WTC11 (cell line): ENCODE measurements around the gene DNAJC6.

Experiments used
- FOXJ3 ChIP-seq: sonication (generic); formaldehyde crosslinking; IDR thresholded peaks from 2 replicates; pipeline ENCODE4 v1.9.0; 2021; ENCODE audit warnings: missing genetic modification reagents, mild to moderate bottlenecking, borderline replicate concordance
- HMGA2 ChIP-seq: fragments of 250-450 bp; sonication (Bioruptor Pico); IDR thresholded peaks from 2 replicates; pipeline ENCODE4 v1.4.0; 2021; ENCODE audit warnings: mild to moderate bottlenecking, moderate library complexity
- IRF1 ChIP-seq: sonication (generic); formaldehyde crosslinking; IDR thresholded peaks from 2 replicates; pipeline ENCODE4 v1.8.0; 2023; ENCODE audit warnings: missing genetic modification reagents
- NFE2L1 ChIP-seq: sonication (generic); formaldehyde crosslinking; IDR thresholded peaks from 2 replicates; pipeline ENCODE4 v1.8.1; 2023; ENCODE audit warnings: missing genetic modification reagents
- RELA ChIP-seq: sonication (generic); formaldehyde crosslinking; IDR thresholded peaks from 2 replicates; pipeline ENCODE4 v1.8.1; 2022; ENCODE audit warnings: missing genetic modification reagents, mild to moderate bottlenecking, borderline replicate concordance
- SP1 ChIP-seq: sonication (generic); formaldehyde crosslinking; conservative IDR thresholded peaks from 2 replicates; pipeline ENCODE4 v1.8.1; 2022; ENCODE audit warnings: missing genetic modification reagents
- TF ChIP-seq, protein P1 (sequence below): sonication (generic); formaldehyde crosslinking; IDR thresholded peaks from 2 replicates; pipeline ENCODE4 v1.8.1; 2023; ENCODE audit warnings: mild to moderate bottlenecking, missing genetic modification reagents, moderate library complexity
- TF ChIP-seq, protein P2 (sequence below): fragments of 200-600 bp; IDR thresholded peaks from 2 replicates; pipeline ENCODE4 v1.8.0; 2022; ENCODE audit warnings: antibody characterized with exemption
- TF ChIP-seq, protein P3 (sequence below): sonication (generic); formaldehyde crosslinking; IDR thresholded peaks from 2 replicates; pipeline ENCODE4 v1.8.0; 2022; ENCODE audit warnings: mild to moderate bottlenecking, missing genetic modification reagents

DNA sequence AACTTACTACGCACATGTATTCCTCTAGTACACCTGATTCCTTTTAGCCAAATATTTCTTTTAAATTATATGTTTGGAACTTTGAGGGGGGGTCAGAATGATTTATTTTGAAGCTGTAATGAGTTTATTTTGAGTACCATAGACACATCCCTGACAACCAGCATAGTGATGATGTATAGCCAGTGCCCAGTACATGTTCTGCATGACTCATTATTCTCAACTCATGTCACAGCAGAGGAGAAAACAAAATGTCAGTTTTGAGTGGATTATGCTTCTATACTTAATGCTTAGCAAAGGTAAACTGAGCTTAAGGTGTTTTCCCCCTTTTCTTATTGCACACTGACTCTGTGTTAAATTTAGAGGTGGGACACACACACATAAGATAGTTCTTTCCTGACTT is 88.7 kb downstream of the DNAJC6 start:
- TF ChIP-seq, protein P1, sequence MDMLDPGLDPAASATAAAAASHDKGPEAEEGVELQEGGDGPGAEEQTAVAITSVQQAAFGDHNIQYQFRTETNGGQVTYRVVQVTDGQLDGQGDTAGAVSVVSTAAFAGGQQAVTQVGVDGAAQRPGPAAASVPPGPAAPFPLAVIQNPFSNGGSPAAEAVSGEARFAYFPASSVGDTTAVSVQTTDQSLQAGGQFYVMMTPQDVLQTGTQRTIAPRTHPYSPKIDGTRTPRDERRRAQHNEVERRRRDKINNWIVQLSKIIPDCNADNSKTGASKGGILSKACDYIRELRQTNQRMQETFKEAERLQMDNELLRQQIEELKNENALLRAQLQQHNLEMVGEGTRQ (CRISPR knock-in tag), result no peak
- TF ChIP-seq HMGA2 (CRISPR knock-in tag), result no peak
- no peak for TF ChIP-seq RELA
- TF ChIP-seq SP1, result no peak
- TF ChIP-seq, protein P2, sequence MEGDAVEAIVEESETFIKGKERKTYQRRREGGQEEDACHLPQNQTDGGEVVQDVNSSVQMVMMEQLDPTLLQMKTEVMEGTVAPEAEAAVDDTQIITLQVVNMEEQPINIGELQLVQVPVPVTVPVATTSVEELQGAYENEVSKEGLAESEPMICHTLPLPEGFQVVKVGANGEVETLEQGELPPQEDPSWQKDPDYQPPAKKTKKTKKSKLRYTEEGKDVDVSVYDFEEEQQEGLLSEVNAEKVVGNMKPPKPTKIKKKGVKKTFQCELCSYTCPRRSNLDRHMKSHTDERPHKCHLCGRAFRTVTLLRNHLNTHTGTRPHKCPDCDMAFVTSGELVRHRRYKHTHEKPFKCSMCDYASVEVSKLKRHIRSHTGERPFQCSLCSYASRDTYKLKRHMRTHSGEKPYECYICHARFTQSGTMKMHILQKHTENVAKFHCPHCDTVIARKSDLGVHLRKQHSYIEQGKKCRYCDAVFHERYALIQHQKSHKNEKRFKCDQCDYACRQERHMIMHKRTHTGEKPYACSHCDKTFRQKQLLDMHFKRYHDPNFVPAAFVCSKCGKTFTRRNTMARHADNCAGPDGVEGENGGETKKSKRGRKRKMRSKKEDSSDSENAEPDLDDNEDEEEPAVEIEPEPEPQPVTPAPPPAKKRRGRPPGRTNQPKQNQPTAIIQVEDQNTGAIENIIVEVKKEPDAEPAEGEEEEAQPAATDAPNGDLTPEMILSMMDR, result no peak
- no peak for TF ChIP-seq NFE2L1
- TF ChIP-seq, protein P3, sequence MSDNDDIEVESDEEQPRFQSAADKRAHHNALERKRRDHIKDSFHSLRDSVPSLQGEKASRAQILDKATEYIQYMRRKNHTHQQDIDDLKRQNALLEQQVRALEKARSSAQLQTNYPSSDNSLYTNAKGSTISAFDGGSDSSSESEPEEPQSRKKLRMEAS (CRISPR knock-in tag), result no peak
- TF ChIP-seq IRF1 (CRISPR knock-in tag), result no peak
- TF ChIP-seq FOXJ3 (CRISPR knock-in tag), result no peak
